HG03039 (cell line): ENCODE data around the gene HDAC9.
"Not testable (repeated sequence)": the region's sequence is repeated elsewhere in the genome, so short reads cannot be mapped to it uniquely, and the experiment has no call there.

Experiments used
- ATAC-seq: cut with Tn5 transposase; IDR thresholded peaks from one replicate; pipeline ENCODE4 v1.9.1; 2021; ENCODE audit warnings: mild to moderate bottlenecking, moderate library complexity; ENCODE audit not compliant: unreplicated experiment

Gene HDAC9

GRCh38 chr7:18936265-18936664 is 440.7 kb downstream of the HDAC9 start:
- ATAC-seq: no peak

GRCh38 chr7:18939771-18940592 is 444.4 kb downstream of the HDAC9 start:
- ATAC-seq: no peak

- no peak for ATAC-seq
These were observed 445.1 kb downstream of the HDAC9 start for GRCh38 chr7:18940593-18941134.

- ATAC-seq: no peak
These were observed 445.7 kb downstream of the HDAC9 start for GRCh38 chr7:18941207-18941606.

- ATAC-seq: no peak
These were observed 453.0 kb downstream of the HDAC9 start for GRCh38 chr7:18948521-18948920.

- ATAC-seq: no peak
These were observed 457.3 kb downstream of the HDAC9 start for GRCh38 chr7:18952846-18953245.

- ATAC-seq: no peak
These were observed 463.1 kb downstream of the HDAC9 start for GRCh38 chr7:18958627-18959026.

- ATAC-seq: no peak
These were observed 465.2 kb downstream of the HDAC9 start for GRCh38 chr7:18960725-18961124.

- no peak for ATAC-seq
These were observed 466.5 kb downstream of the HDAC9 start for GRCh38 chr7:18962031-18962430.

- ATAC-seq: no peak
These were observed 470.1 kb downstream of the HDAC9 start for GRCh38 chr7:18965657-18966056.

- not testable (repeated sequence) for ATAC-seq
These were observed 472.2 kb downstream of the HDAC9 start for GRCh38 chr7:18967755-18968154.

- ATAC-seq: no peak
These were observed 476.3 kb downstream of the HDAC9 start for GRCh38 chr7:18971839-18972238.

GRCh38 chr7:18974803-18975202 is 479.3 kb downstream of the HDAC9 start:
- ATAC-seq: no peak

- ATAC-seq: no peak
These were observed 479.7 kb downstream of the HDAC9 start for GRCh38 chr7:18975276-18975675.

- ATAC-seq: no peak
These were observed 480.2 kb downstream of the HDAC9 start for GRCh38 chr7:18975689-18976280.

GRCh38 chr7:18976715-18977471 is 481.3 kb downstream of the HDAC9 start:
- no peak for ATAC-seq

- ATAC-seq: no peak
These were observed 482.6 kb downstream of the HDAC9 start for GRCh38 chr7:18978108-18978495.

- not testable (repeated sequence) for ATAC-seq
These were observed 495.2 kb downstream of the HDAC9 start for GRCh38 chr7:18990700-18991099.

GRCh38 chr7:18993933-18994668 is 498.6 kb downstream of the HDAC9 start:
- ATAC-seq: no peak

GRCh38 chr7:18995270-18995671 is 499.7 kb downstream of the HDAC9 start:
- no peak for ATAC-seq
